OCI-LY1 (cell line): ENCODE measurements around the gene HSPA5.

Experiments used
- H2AFZ ChIP-seq: fragments of 200-600 bp; sonication (generic), shearing (Covaris generic); 2 replicates; pipeline ENCODE4 v1.6.0; 2014; ENCODE audit warnings: antibody characterized with exemption, mild to moderate bottlenecking, low read length
- H3F3A ChIP-seq: fragments of 200-600 bp; sonication (generic), shearing (Covaris generic); 2 replicates; pipeline ENCODE4 v1.6.0; 2014; ENCODE audit warnings: mild to moderate bottlenecking, antibody characterized with exemption, low read length, moderate library complexity; ENCODE audit not compliant: insufficient read depth
- H3K27ac ChIP-seq: fragments of 200-600 bp; sonication (generic); 2 replicates; pipeline ENCODE4 v1.5.1; 2014; ENCODE audit warnings: low read length, mixed run types, mild to moderate bottlenecking, low read depth; ENCODE audit not compliant: poor library complexity, severe bottlenecking
- H3K27me3 ChIP-seq: fragments of 200-600 bp; sonication (generic); 2 replicates; pipeline ENCODE4 v1.6.0; 2014; ENCODE audit warnings: antibody characterized with exemption, mild to moderate bottlenecking, low read length, moderate library complexity; ENCODE audit not compliant: insufficient read depth
- H3K36me3 ChIP-seq: fragments of 200-600 bp; sonication (generic); 2 replicates; pipeline ENCODE4 v1.6.1; 2014; ENCODE audit warnings: mild to moderate bottlenecking, antibody characterized with exemption, low read length, moderate library complexity, mixed read lengths; ENCODE audit not compliant: insufficient read depth
- H3K4me1 ChIP-seq: fragments of 200-600 bp; sonication (generic); 2 replicates; pipeline ENCODE4 v1.5.1; 2014; ENCODE audit warnings: mild to moderate bottlenecking, low read length, moderate library complexity; ENCODE audit not compliant: insufficient read depth, severe bottlenecking
- H3K4me2 ChIP-seq: fragments of 200-600 bp; sonication (generic), shearing (Covaris generic); 2 replicates; pipeline ENCODE4 v1.6.1; 2014; ENCODE audit warnings: low read length
- H3K4me3 ChIP-seq: fragments of 200-600 bp; sonication (generic); 2 replicates; pipeline ENCODE4 v1.5.1; 2014; ENCODE audit warnings: low read length, low read depth, mild to moderate bottlenecking, mixed read lengths; ENCODE audit not compliant: poor library complexity, severe bottlenecking
- H3K79me2 ChIP-seq: fragments of 200-600 bp; shearing (Covaris generic); 2 replicates; pipeline ENCODE4 v1.6.1; 2016; ENCODE audit warnings: mixed run types, low read length, mixed read lengths; ENCODE audit not compliant: insufficient read depth
- H3K9ac ChIP-seq: fragments of 200-600 bp; sonication (generic), shearing (Covaris generic); 2 replicates; pipeline ENCODE4 v1.6.1; 2014; ENCODE audit warnings: mild to moderate bottlenecking, low read length, mixed read lengths
- H3K9me2 ChIP-seq: fragments of 200-600 bp; sonication (generic), shearing (Covaris generic); 2 replicates; pipeline ENCODE4 v1.6.1; 2014; ENCODE audit warnings: low read depth, mild to moderate bottlenecking, low read length, mixed read lengths
- H3K9me3 ChIP-seq: fragments of 200-600 bp; shearing (Covaris generic); 2 replicates; pipeline ENCODE4 v1.6.1; 2014; ENCODE audit warnings: low read length, mixed read lengths
- H4K20me1 ChIP-seq: fragments of 200-600 bp; sonication (generic), shearing (Covaris generic); 2 replicates; pipeline ENCODE4 v1.6.0; 2016; ENCODE audit warnings: mild to moderate bottlenecking, low read length; ENCODE audit not compliant: insufficient read depth
- CTCF ChIP-seq: fragments of 200-600 bp; sonication (generic), shearing (Covaris generic); IDR thresholded peaks from 2 replicates; pipeline ENCODE4 v1.5.1; 2017; ENCODE audit warnings: mild to moderate bottlenecking, antibody characterized with exemption, low read length, moderate library complexity, mixed read lengths
- EZH2 ChIP-seq: fragments of 200-600 bp; sonication (generic), shearing (Covaris generic); IDR thresholded peaks from 2 replicates; pipeline ENCODE4 v1.8.0; 2017; ENCODE audit warnings: borderline replicate concordance, mixed run types, mild to moderate bottlenecking, antibody characterized with exemption, low read length, moderate library complexity, mixed read lengths

Gene HSPA5

GRCh38 chr9:125258832-125259534 is 17.8 kb upstream of the HSPA5 start:
- H3K27ac ChIP-seq: no peak overlapping the region
- H3K4me2 ChIP-seq: no peak overlapping the region
- peaks cover 22% of the 10 kb centered on the region for H3K79me2 ChIP-seq
- no peak overlapping the region for H2AFZ ChIP-seq
- H3K36me3 ChIP-seq: no peaks in the 10 kb centered on the region
- H3K9ac ChIP-seq: no peak overlapping the region
- H3K4me3 ChIP-seq: no peak overlapping the region
- H3K27me3 ChIP-seq: no peaks in the 10 kb centered on the region
- H3F3A ChIP-seq: no peaks in the 10 kb centered on the region
- no peaks in the 10 kb centered on the region for H3K9me3 ChIP-seq
- peaks cover 22% of the 10 kb centered on the region for H3K4me1 ChIP-seq
- H3K9me2 ChIP-seq: no peaks in the 10 kb centered on the region
- no peak for TF ChIP-seq EZH2
- no peak for TF ChIP-seq CTCF
- no peaks in the 10 kb centered on the region for H4K20me1 ChIP-seq

- no peaks in the 10 kb centered on the region for H3K36me3 ChIP-seq
- H3K4me1 ChIP-seq: peaks cover 15% of the 10 kb centered on the region
- H3K9me3 ChIP-seq: no peaks in the 10 kb centered on the region
- no peak overlapping the region for H2AFZ ChIP-seq
- H3F3A ChIP-seq: no peaks in the 10 kb centered on the region
- peaks cover 15% of the 10 kb centered on the region for H3K79me2 ChIP-seq
- no peak overlapping the region for H3K4me2 ChIP-seq
- TF ChIP-seq CTCF (no peak), EZH2 (no peak)
- H3K9ac ChIP-seq: no peak overlapping the region
- no peaks in the 10 kb centered on the region for H4K20me1 ChIP-seq
- no peak overlapping the region for H3K4me3 ChIP-seq
- H3K27me3 ChIP-seq: no peaks in the 10 kb centered on the region
- no peaks in the 10 kb centered on the region for H3K9me2 ChIP-seq
- H3K27ac ChIP-seq: no peak overlapping the region
These were observed 17.1 kb upstream of the HSPA5 start for GRCh38 chr9:125258160-125258785.

- no peaks in the 10 kb centered on the region for H3K79me2 ChIP-seq
- peak; percentile 67 for TF ChIP-seq CTCF
- no peak for TF ChIP-seq EZH2
- H3K4me1 ChIP-seq: peaks cover 3% of the 10 kb centered on the region
- no peaks in the 10 kb centered on the region for H3K27me3 ChIP-seq
- no peak overlapping the region for H3K4me2 ChIP-seq
- H3F3A ChIP-seq: no peaks in the 10 kb centered on the region
- H3K27ac ChIP-seq: no peak overlapping the region
- no peaks in the 10 kb centered on the region for H3K9me2 ChIP-seq
- no peak overlapping the region for H3K9ac ChIP-seq
- H3K36me3 ChIP-seq: no peaks in the 10 kb centered on the region
- no peak overlapping the region for H2AFZ ChIP-seq
- H3K9me3 ChIP-seq: no peaks in the 10 kb centered on the region
- no peaks in the 10 kb centered on the region for H4K20me1 ChIP-seq
- H3K4me3 ChIP-seq: no peak overlapping the region
These were observed 14.7 kb upstream of the HSPA5 start for GRCh38 chr9:125255781-125256391.
